Smooth muscle cell (in vitro differentiated cells): Measurements from ENCODE around the gene CDK16. TPM values are rescaled to one million over a fixed set of nuclear protein-coding genes. Genes with fewer than 3 reads are reported as not detected.

ENCODE experiments used
- DNase-seq: peaks from one replicate; lab custom pipeline; 2025; ENCODE audit not compliant: unreplicated experiment; lab: John Stamatoyannopoulos, UW
- H2AFZ ChIP-seq: fragments of 200-600 bp; sonication (generic); 2 replicates; pipeline ENCODE4 v1.6.0; 2016; ENCODE audit warnings: antibody characterized with exemption, low read depth, mild to moderate bottlenecking
- H3F3A ChIP-seq: fragments of 200-600 bp; sonication (generic); 2 replicates; pipeline ENCODE4 v1.6.0; 2017; ENCODE audit warnings: antibody characterized with exemption, low read depth
- H3K27ac ChIP-seq: fragments of 200-600 bp; sonication (generic); 2 replicates; pipeline ENCODE4 v1.5.1; 2016; ENCODE audit warnings: low read depth, mild to moderate bottlenecking
- H3K27me3 ChIP-seq: fragments of 200-600 bp; sonication (generic); 2 replicates; pipeline ENCODE4 v1.6.1; 2016; ENCODE audit warnings: low read depth, mild to moderate bottlenecking
- H3K36me3 ChIP-seq: fragments of 200-600 bp; sonication (generic); 2 replicates; pipeline ENCODE4 v1.5.1; 2016; ENCODE audit warnings: low read depth
- H3K4me1 ChIP-seq: fragments of 200-600 bp; sonication (generic); 2 replicates; pipeline ENCODE4 v1.5.1; 2016; ENCODE audit warnings: low read depth
- H3K4me2 ChIP-seq: fragments of 200-600 bp; sonication (generic); 2 replicates; pipeline ENCODE4 v1.6.0; 2016; ENCODE audit warnings: mild to moderate bottlenecking
- H3K4me3 ChIP-seq: fragments of 200-600 bp; sonication (generic); 2 replicates; pipeline ENCODE4 v1.5.1; 2016; ENCODE audit warnings: mild to moderate bottlenecking
- H3K79me2 ChIP-seq: fragments of 200-600 bp; sonication (generic); 2 replicates; pipeline ENCODE4 v1.6.0; 2016; ENCODE audit warnings: low read depth, mild to moderate bottlenecking
- H3K9ac ChIP-seq: fragments of 200-600 bp; sonication (generic); 2 replicates; pipeline ENCODE4 v1.6.0; 2016; ENCODE audit warnings: low read depth
- H3K9me3 ChIP-seq: fragments of 200-600 bp; sonication (generic); replicated peaks from 2 replicates; pipeline ENCODE4 v1.5.1; 2016; ENCODE audit warnings: low read depth
- H4K20me1 ChIP-seq: fragments of 200-600 bp; sonication (generic); 2 replicates; pipeline ENCODE4 v1.6.0; 2016; ENCODE audit warnings: low read depth
- CTCF ChIP-seq: fragments of 200-600 bp; sonication (generic); IDR thresholded peaks from 2 replicates; pipeline ENCODE4 v1.5.1; 2017; ENCODE audit warnings: borderline replicate concordance, mild to moderate bottlenecking, antibody characterized with exemption; ENCODE audit not compliant: insufficient read depth, poor library complexity, severe bottlenecking
- WGBS: methylation state at CpG from one replicate; pipeline ENCODE4 v1.1.7; 2016; ENCODE audit warnings: low lambda C conversion rate; 5-methylcytosine and 5-hydroxymethylcytosine counted together
- polyA plus RNA-seq: library from polyadenylated mRNA; unstranded; fragments of >200 nt; fragmentation: Nextera tagmentation; extraction: Ambion mirVana; gene quantifications from 2 replicates; pipeline ENCODE4 v1.2.1, GENCODE V29; 2016
- total RNA-seq: library from RNA; depleted of rRNA; stranded (reverse); fragments of >200 nt; gene quantifications from 2 replicates; pipeline ENCODE4 v1.2.3, GENCODE V29; 2014

The CDK16 gene
- total and polyA plus RNA-seq, 2 experiments from 2014 or later = 176 to 269 TPM

GRCh38 chrX:47178337-47178736 is 40.1 kb upstream of the CDK16 start:
- no peaks in the 10 kb centered on the region for H3K27me3 ChIP-seq
- no peak overlapping the region for H3K9ac ChIP-seq
- no peaks in the 10 kb centered on the region for H3F3A ChIP-seq
- no peak for TF ChIP-seq CTCF
- no peaks in the 10 kb centered on the region for H3K4me1 ChIP-seq
- H3K36me3 ChIP-seq = no peaks in the 10 kb centered on the region
- no peak overlapping the region for H3K27ac ChIP-seq
- H3K4me2 ChIP-seq = no peak overlapping the region
- no peak overlapping the region for H2AFZ ChIP-seq
- DNase-seq = no peak
- no peaks in the 10 kb centered on the region for H3K9me3 ChIP-seq
- H4K20me1 ChIP-seq = no peaks in the 10 kb centered on the region
- no peaks in the 10 kb centered on the region for H3K79me2 ChIP-seq
- 90% methylated on average over 4 of the region's 5 CpGs for WGBS
- H3K4me3 ChIP-seq = no peak overlapping the region

GRCh38 chrX:47179221-47179927 is 39.1 kb upstream of the CDK16 start:
- H4K20me1 ChIP-seq = no peaks in the 10 kb centered on the region
- no peaks in the 10 kb centered on the region for H3K36me3 ChIP-seq
- no peak overlapping the region for H3K4me2 ChIP-seq
- H3K9me3 ChIP-seq = no peaks in the 10 kb centered on the region
- H3K27ac ChIP-seq = no peak overlapping the region
- DNase-seq = no peak
- H3K4me3 ChIP-seq = no peak overlapping the region
- H2AFZ ChIP-seq = no peak overlapping the region
- H3K4me1 ChIP-seq = no peaks in the 10 kb centered on the region
- WGBS = 85% methylated on average over 13 of the region's 14 CpGs
- H3F3A ChIP-seq = no peaks in the 10 kb centered on the region
- H3K79me2 ChIP-seq = no peaks in the 10 kb centered on the region
- no peaks in the 10 kb centered on the region for H3K27me3 ChIP-seq
- H3K9ac ChIP-seq = no peak overlapping the region
- TF ChIP-seq CTCF = no peak

DNA sequence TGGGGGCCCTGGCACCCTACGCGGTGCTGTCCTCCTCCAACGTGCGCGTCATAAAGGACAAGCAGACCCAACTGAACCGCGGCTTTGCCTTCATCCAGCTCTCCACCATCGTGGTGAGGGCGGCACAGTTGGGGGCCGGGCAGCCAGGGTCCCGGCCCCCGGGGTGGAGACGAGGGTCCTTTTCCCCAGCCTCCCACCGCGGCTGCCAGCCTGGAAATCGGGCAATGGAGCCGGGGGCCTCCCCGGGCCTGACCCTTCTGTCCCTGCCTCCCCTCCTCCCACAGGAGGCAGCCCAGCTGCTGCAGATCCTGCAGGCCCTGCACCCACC is 38.6 kb upstream of the CDK16 start:
- no peaks in the 10 kb centered on the region for H3K9me3 ChIP-seq
- no peaks in the 10 kb centered on the region for H3K79me2 ChIP-seq
- WGBS = 94% methylated on average over 18 of the region's 18 CpGs
- no peak overlapping the region for H3K4me3 ChIP-seq
- H2AFZ ChIP-seq = no peak overlapping the region
- no peaks in the 10 kb centered on the region for H3F3A ChIP-seq
- no peak overlapping the region for H3K9ac ChIP-seq
- DNase-seq = no peak
- TF ChIP-seq CTCF = no peak
- no peaks in the 10 kb centered on the region for H3K4me1 ChIP-seq
- no peaks in the 10 kb centered on the region for H3K27me3 ChIP-seq
- no peak overlapping the region for H3K4me2 ChIP-seq
- H3K27ac ChIP-seq = no peak overlapping the region
- no peaks in the 10 kb centered on the region for H3K36me3 ChIP-seq
- H4K20me1 ChIP-seq = no peaks in the 10 kb centered on the region

GRCh38 chrX:47180346-47180745 is 38.1 kb upstream of the CDK16 start:
- Histone ChIP-seq H3K36me3 (no peaks in the 10 kb centered on the region), H3K27ac (no peak overlapping the region), H3F3A (no peaks in the 10 kb centered on the region), H3K4me1 (no peaks in the 10 kb centered on the region), H3K9me3 (no peaks in the 10 kb centered on the region), H3K27me3 (no peaks in the 10 kb centered on the region), H3K4me2 (no peak overlapping the region), H4K20me1 (no peaks in the 10 kb centered on the region), H3K79me2 (no peaks in the 10 kb centered on the region), H2AFZ (no peak overlapping the region), H3K4me3 (no peak overlapping the region), H3K9ac (no peak overlapping the region)
- WGBS = 86% methylated on average over 8 of the region's 8 CpGs
- DNase-seq = no peak
- no peak for TF ChIP-seq CTCF
